Left lung (tissue), 10 donors: ENCODE measurements around the gene MAN1A2. TPM values are rescaled to one million over a fixed set of nuclear protein-coding genes. Genes with fewer than 3 reads are reported as not detected.

Source experiments
- ATAC-seq: fragments of 200-7000 bp; cut with Tn5 transposase; one replicate; pipeline ENCODE4 v1.9.1; 2020; ENCODE audit warnings: moderate library complexity
- DNase-seq, 4 donors: peaks; one replicate each; pipeline ENCODE4 v3.0.0-alpha.2; 2013 to 2020
- H3K27ac ChIP-seq, 2 donors: fragments of 200-600 bp; sonication (generic) in 1 of 2; one replicate each; pipeline versions ENCODE4 v1.5.0 to v1.8.0; 2020 to 2021
- H3K27me3 ChIP-seq, 2 donors: fragments of 200-600 bp; sonication (generic) in 1 of 2; one replicate each; pipeline versions ENCODE4 v1.5.0 to v1.8.0; 2020 to 2021
- H3K36me3 ChIP-seq, 2 donors: fragments of 200-600 bp; sonication (generic) in 1 of 2; one replicate each; pipeline versions ENCODE4 v1.5.0 to v1.8.0; 2020 to 2021
- H3K4me1 ChIP-seq, 2 donors: fragments of 200-600 bp; one replicate each; pipeline ENCODE4 v1.8.0; 2021
- H3K4me3 ChIP-seq, 2 donors: fragments of 200-600 bp; sonication (generic) in 1 of 2; one replicate each; pipeline versions ENCODE4 v1.5.0 to v1.8.0; 2020 to 2021; ENCODE audit warnings: mild to moderate bottlenecking in 1 of 2
- H3K9me3 ChIP-seq, 2 donors: fragments of 200-600 bp; sonication (generic) in 1 of 2; one replicate each; pipeline versions ENCODE4 v1.5.0 to v1.8.0; 2020 to 2021
- CTCF ChIP-seq, 2 donors: fragments of 200-600 bp; sonication (generic) in 1 of 2; IDR thresholded peaks; one replicate each; pipeline versions ENCODE4 v1.5.0 to v1.8.0; 2021; ENCODE audit warnings: antibody characterized with exemption in 2 of 2
- intact Hi-C, 2 donors: fragments of 100-400 bp; cut with DNase I; formaldehyde crosslinking; loops; one replicate each; pipeline versions ENCODE4 v1.11.2 to v1.14.2; 2022
- polyA plus RNA-seq, 6 donors: library from polyadenylated mRNA; unstranded; fragments of 120-200 nt; gene quantifications; one replicate each; pipeline ENCODE4 v1.2.1, GENCODE V29; 2013; ENCODE audit not compliant: insufficient read length in 6 of 6
- total RNA-seq, 2 donors: library from RNA; stranded (reverse); fragmentation: NEBNext Ultra II Directional; extraction: Animal tissue kit (Norgen Biotek cat#: 25700); gene quantifications; one replicate each; pipeline ENCODE4 v1.2.1, GENCODE V29; 2021
- donor health status: DM: no; HTN: yes; CAD: no.
- donor health status: DM: no; HTN: no; CAD: no.

MAN1A2 gene
- total and polyA plus RNA-seq, 8 donors: 31.8 to 49.4 (median 34.6) TPM

DNA sequence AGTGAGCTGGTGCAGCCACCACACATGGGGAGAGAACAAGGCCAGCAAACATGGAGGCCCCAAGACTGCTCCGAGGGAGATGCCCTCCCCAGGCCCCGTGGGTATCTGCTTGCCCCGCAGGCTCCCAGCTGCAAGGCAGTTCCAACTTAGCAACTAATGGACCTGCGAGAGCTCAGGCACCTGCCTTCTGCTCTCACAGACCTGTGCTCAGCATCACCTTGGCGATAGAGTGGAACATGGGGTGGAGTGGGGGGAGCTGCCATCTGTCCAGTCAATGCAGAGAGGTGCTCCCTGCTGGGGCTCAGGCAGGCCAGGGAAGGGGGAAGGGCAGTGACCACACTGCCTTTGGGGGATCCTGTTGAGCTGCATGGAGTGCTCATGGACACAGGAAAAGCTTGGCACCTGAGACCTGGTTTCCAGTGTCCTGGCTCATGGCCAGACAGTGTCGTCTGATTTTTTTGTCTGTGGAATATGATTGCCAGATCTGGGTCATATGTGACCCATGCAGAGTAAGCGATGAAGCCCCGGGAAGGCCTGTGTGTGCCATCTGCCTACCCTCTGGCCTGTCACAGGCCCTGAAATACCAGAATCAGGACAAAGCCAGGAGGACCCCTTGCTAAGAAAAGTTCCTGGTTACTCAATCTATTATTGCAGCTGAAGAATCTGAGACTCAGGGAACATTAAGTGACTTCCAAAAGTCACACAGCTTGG lies 198.7 kb downstream of the MAN1A2 start:
- intact Hi-C loops: no loop called here
- ATAC-seq: no peak
- no peak overlapping the region for H3K4me3 ChIP-seq

DNA sequence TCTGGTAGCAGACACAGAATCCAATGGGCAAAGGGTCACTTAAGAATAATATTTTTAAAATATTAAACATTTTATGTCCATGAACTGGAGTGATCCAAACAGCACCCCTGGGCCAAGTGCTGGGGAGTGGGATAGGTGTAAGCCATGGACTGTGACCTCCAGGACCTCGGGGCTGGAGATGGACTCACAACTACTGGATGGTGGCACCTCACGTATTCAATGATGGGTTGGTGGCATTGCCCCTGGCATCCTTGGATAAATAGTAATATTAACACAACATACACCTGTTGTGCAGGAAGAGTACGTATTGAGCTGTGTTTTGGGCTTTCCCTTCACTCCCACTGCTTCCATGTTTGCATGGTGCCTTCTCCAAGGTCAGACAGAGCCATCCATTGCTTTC lies 199.3 kb downstream of the MAN1A2 start:
- no peak for DNase-seq
- no peak for ATAC-seq
- intact Hi-C loops: no loop called here
- Histone ChIP-seq H3K9me3 (no peaks in the 10 kb centered on the region), H3K4me1 (peaks cover 0 to 3% of the 10 kb centered on the region in 2 donors), H3K4me3 (no peak overlapping the region), H3K27me3 (no peaks in the 10 kb centered on the region), H3K36me3 (no peaks in the 10 kb centered on the region), H3K27ac (no peak overlapping the region)
- no peak for TF ChIP-seq CTCF (IDR thresholded peaks at IDR 0.05)

More for the DNA sequence above, 198.7 kb downstream of the MAN1A2 start:
- TF ChIP-seq CTCF (IDR thresholded peaks at IDR 0.05): no peak
- no peaks in the 10 kb centered on the region for H3K27me3 ChIP-seq
- H3K27ac ChIP-seq: no peak overlapping the region
- no peaks in the 10 kb centered on the region for H3K4me1 ChIP-seq
- H3K36me3 ChIP-seq: no peaks in the 10 kb centered on the region
- H3K9me3 ChIP-seq: no peaks in the 10 kb centered on the region
- DNase-seq: no peak

DNA sequence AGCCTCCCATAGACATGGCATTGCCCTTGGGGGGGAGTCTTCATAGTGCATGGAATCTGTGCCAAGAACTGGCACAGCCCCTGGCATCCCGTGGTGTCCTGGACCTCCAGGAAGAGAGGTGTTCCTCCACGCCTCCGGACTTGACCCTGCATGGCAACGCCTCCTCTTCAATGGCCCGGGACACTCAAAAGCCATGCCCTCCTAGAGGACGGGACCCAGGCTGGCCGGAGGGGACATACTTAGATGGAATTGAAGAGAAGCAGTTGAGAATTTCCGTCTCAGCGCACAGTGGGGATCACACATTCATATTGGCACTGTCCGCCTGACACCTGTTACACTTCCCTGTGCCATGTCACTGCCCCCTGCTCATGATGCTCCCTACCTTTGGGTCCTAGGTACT lies 200.2 kb downstream of the MAN1A2 start:
- TF ChIP-seq CTCF (IDR thresholded peaks at IDR 0.05): no peak
- Histone ChIP-seq H3K4me3 (no peak overlapping the region), H3K9me3 (no peaks in the 10 kb centered on the region), H3K27me3 (no peaks in the 10 kb centered on the region), H3K27ac (no peak overlapping the region), H3K36me3 (no peaks in the 10 kb centered on the region), H3K4me1 (peaks cover 0 to 3% of the 10 kb centered on the region in 2 donors)
- no peak for DNase-seq
- no peak for ATAC-seq
- intact Hi-C loops: no loop called here

- intact Hi-C loops: no loop called here
- Histone ChIP-seq H3K4me1 (peaks cover 0 to 3% of the 10 kb centered on the region in 2 donors), H3K36me3 (no peaks in the 10 kb centered on the region), H3K27me3 (no peaks in the 10 kb centered on the region), H3K27ac (no peak overlapping the region), H3K9me3 (no peaks in the 10 kb centered on the region), H3K4me3 (no peak overlapping the region)
- ATAC-seq: no peak
- DNase-seq: no peak
- no peak for TF ChIP-seq CTCF (IDR thresholded peaks at IDR 0.05)
Observed at GRCh38 chr1:117567976-117568375, 200.7 kb downstream of the MAN1A2 start.

- TF ChIP-seq CTCF (IDR thresholded peaks at IDR 0.05): no peak
- intact Hi-C loops: no loop called here
- H3K9me3 ChIP-seq: no peaks in the 10 kb centered on the region
- peaks cover 0 to 3% of the 10 kb centered on the region in 2 donors for H3K4me1 ChIP-seq
- H3K4me3 ChIP-seq: no peak overlapping the region
- DNase-seq (no peak), ATAC-seq (no peak)
- H3K27me3 ChIP-seq: no peaks in the 10 kb centered on the region
- no peaks in the 10 kb centered on the region for H3K36me3 ChIP-seq
- no peak overlapping the region for H3K27ac ChIP-seq
Observed at GRCh38 chr1:117568999-117569398, 201.8 kb downstream of the MAN1A2 start.
